Measurements from ENCODE around the gene DIP2B.
"Not testable (repeated sequence)": the region's sequence is repeated elsewhere in the genome, so short reads cannot be mapped to it uniquely, and the experiment has no call there.

Gene DIP2B

GRCh38 chr12:50677858-50678257 lies 173.1 kb downstream of the DIP2B start:
- no peaks in the 10 kb centered on the region for H3K4me1 Mint-ChIP-seq (ENCODE audit: low read depth)
- no peak overlapping the region for H3K4me3 Mint-ChIP-seq
- no peaks in the 10 kb centered on the region for H3K27me3 Mint-ChIP-seq (ENCODE audit: low read depth)

GRCh38 chr12:50678650-50679365 lies 174.0 kb downstream of the DIP2B start:
- peaks cover 35% of the 10 kb centered on the region for H3K36me3 Mint-ChIP-seq (ENCODE audit: low read depth)
- no peaks in the 10 kb centered on the region for H3K4me1 Mint-ChIP-seq (ENCODE audit: low read depth)
- H3K27ac Mint-ChIP-seq, result no peak overlapping the region
- H3K9me3 Mint-ChIP-seq, result no peaks in the 10 kb centered on the region
- no peak overlapping the region for H3K4me3 Mint-ChIP-seq
- no peak for DNase-seq (ENCODE audit: low spot score)
- H3K27me3 Mint-ChIP-seq (ENCODE audit: low read depth), result no peaks in the 10 kb centered on the region

More at GRCh38 chr12:50677858-50678257, 173.1 kb downstream of the DIP2B start:
- Mint-ChIP-seq H3K9me3 (no peaks in the 10 kb centered on the region), H3K27ac (no peak overlapping the region), H3K36me3 (ENCODE audit: low read depth) (peaks cover 35% of the 10 kb centered on the region)
- DNase-seq (ENCODE audit: low spot score), result no peak

- H3K27ac Mint-ChIP-seq, result no peak overlapping the region
- H3K36me3 Mint-ChIP-seq (ENCODE audit: low read depth), result peaks cover 34% of the 10 kb centered on the region
- DNase-seq (ENCODE audit: low spot score), result no peak
- H3K4me3 Mint-ChIP-seq, result no peak overlapping the region
- H3K27me3 Mint-ChIP-seq (ENCODE audit: low read depth), result no peaks in the 10 kb centered on the region
- H3K9me3 Mint-ChIP-seq, result no peaks in the 10 kb centered on the region
- H3K4me1 Mint-ChIP-seq (ENCODE audit: low read depth), result no peaks in the 10 kb centered on the region
Measured at GRCh38 chr12:50679612-50680011, 174.8 kb downstream of the DIP2B start.

- not testable (repeated sequence) for DNase-seq (ENCODE audit: low spot score); H3K9me3 Mint-ChIP-seq; H3K4me3 Mint-ChIP-seq; H3K4me1 Mint-ChIP-seq (ENCODE audit: low read depth); H3K27ac Mint-ChIP-seq; H3K27me3 Mint-ChIP-seq (ENCODE audit: low read depth)
- peaks cover 30% of the 10 kb centered on the region for H3K36me3 Mint-ChIP-seq (ENCODE audit: low read depth)
Measured at GRCh38 chr12:50681064-50681463, 176.3 kb downstream of the DIP2B start.

GRCh38 chr12:50685641-50686040 lies 180.9 kb downstream of the DIP2B start:
- H3K36me3 Mint-ChIP-seq (ENCODE audit: low read depth), result peaks cover 27% of the 10 kb centered on the region
- no peak overlapping the region for H3K4me3 Mint-ChIP-seq
- H3K4me1 Mint-ChIP-seq (ENCODE audit: low read depth), result peaks cover 2% of the 10 kb centered on the region
- H3K27me3 Mint-ChIP-seq (ENCODE audit: low read depth), result no peaks in the 10 kb centered on the region
- DNase-seq (ENCODE audit: low spot score), result no peak
- no peak overlapping the region for H3K27ac Mint-ChIP-seq
- no peaks in the 10 kb centered on the region for H3K9me3 Mint-ChIP-seq

GRCh38 chr12:50686406-50686805 lies 181.6 kb downstream of the DIP2B start:
- Mint-ChIP-seq H3K4me1 (ENCODE audit: low read depth) (peaks cover 2% of the 10 kb centered on the region), H3K27ac (no peak overlapping the region), H3K36me3 (ENCODE audit: low read depth) (peaks cover 29% of the 10 kb centered on the region), H3K4me3 (no peak overlapping the region), H3K9me3 (no peaks in the 10 kb centered on the region), H3K27me3 (ENCODE audit: low read depth) (no peaks in the 10 kb centered on the region)
- DNase-seq (ENCODE audit: low spot score), result no peak

GRCh38 chr12:50686976-50687375 lies 182.2 kb downstream of the DIP2B start:
- no peak overlapping the region for H3K27ac Mint-ChIP-seq
- H3K36me3 Mint-ChIP-seq (ENCODE audit: low read depth), result peaks cover 25% of the 10 kb centered on the region
- no peaks in the 10 kb centered on the region for H3K9me3 Mint-ChIP-seq
- DNase-seq (ENCODE audit: low spot score), result no peak
- H3K4me1 Mint-ChIP-seq (ENCODE audit: low read depth), result peaks cover 2% of the 10 kb centered on the region
- H3K27me3 Mint-ChIP-seq (ENCODE audit: low read depth), result no peaks in the 10 kb centered on the region
- no peak overlapping the region for H3K4me3 Mint-ChIP-seq

GRCh38 chr12:50689437-50689836 lies 184.7 kb downstream of the DIP2B start:
- no peak for DNase-seq (ENCODE audit: low spot score)
- Mint-ChIP-seq H3K9me3 (no peaks in the 10 kb centered on the region), H3K4me1 (ENCODE audit: low read depth) (peaks cover 2% of the 10 kb centered on the region), H3K36me3 (ENCODE audit: low read depth) (peaks cover 23% of the 10 kb centered on the region), H3K27ac (peak overlapping the region; percentile 55), H3K4me3 (no peak overlapping the region), H3K27me3 (ENCODE audit: low read depth) (no peaks in the 10 kb centered on the region)

- H3K27ac Mint-ChIP-seq, result no peak overlapping the region
- peaks cover 26% of the 10 kb centered on the region for H3K36me3 Mint-ChIP-seq (ENCODE audit: low read depth)
- no peak for DNase-seq (ENCODE audit: low spot score)
- no peak overlapping the region for H3K4me3 Mint-ChIP-seq
- H3K4me1 Mint-ChIP-seq (ENCODE audit: low read depth), result no peaks in the 10 kb centered on the region
- H3K27me3 Mint-ChIP-seq (ENCODE audit: low read depth), result no peaks in the 10 kb centered on the region
- H3K9me3 Mint-ChIP-seq, result no peaks in the 10 kb centered on the region
Measured at GRCh38 chr12:50690925-50691324, 186.1 kb downstream of the DIP2B start.

- Mint-ChIP-seq H3K9me3 (no peaks in the 10 kb centered on the region), H3K36me3 (ENCODE audit: low read depth) (peaks cover 40% of the 10 kb centered on the region), H3K27me3 (ENCODE audit: low read depth) (no peaks in the 10 kb centered on the region), H3K4me3 (no peak overlapping the region), H3K27ac (no peak overlapping the region), H3K4me1 (ENCODE audit: low read depth) (no peaks in the 10 kb centered on the region)
- no peak for DNase-seq (ENCODE audit: low spot score)
Measured at GRCh38 chr12:50695961-50696360, 191.2 kb downstream of the DIP2B start.

GRCh38 chr12:50696931-50697330 lies 192.1 kb downstream of the DIP2B start:
- no peak overlapping the region for H3K27ac Mint-ChIP-seq
- no peaks in the 10 kb centered on the region for H3K9me3 Mint-ChIP-seq
- no peaks in the 10 kb centered on the region for H3K4me1 Mint-ChIP-seq (ENCODE audit: low read depth)
- H3K36me3 Mint-ChIP-seq (ENCODE audit: low read depth), result peaks cover 40% of the 10 kb centered on the region
- no peak for DNase-seq (ENCODE audit: low spot score)
- no peak overlapping the region for H3K4me3 Mint-ChIP-seq
- H3K27me3 Mint-ChIP-seq (ENCODE audit: low read depth), result no peaks in the 10 kb centered on the region

GRCh38 chr12:50699154-50699553 lies 194.4 kb downstream of the DIP2B start:
- H3K4me3 Mint-ChIP-seq, result no peak overlapping the region
- no peak overlapping the region for H3K27ac Mint-ChIP-seq
- peaks cover 38% of the 10 kb centered on the region for H3K36me3 Mint-ChIP-seq (ENCODE audit: low read depth)
- H3K27me3 Mint-ChIP-seq (ENCODE audit: low read depth), result no peaks in the 10 kb centered on the region
- no peaks in the 10 kb centered on the region for H3K9me3 Mint-ChIP-seq
- no peak for DNase-seq (ENCODE audit: low spot score)
- no peaks in the 10 kb centered on the region for H3K4me1 Mint-ChIP-seq (ENCODE audit: low read depth)

- peaks cover 43% of the 10 kb centered on the region for H3K36me3 Mint-ChIP-seq (ENCODE audit: low read depth)
- no peaks in the 10 kb centered on the region for H3K4me1 Mint-ChIP-seq (ENCODE audit: low read depth)
- no peaks in the 10 kb centered on the region for H3K9me3 Mint-ChIP-seq
- no peaks in the 10 kb centered on the region for H3K27me3 Mint-ChIP-seq (ENCODE audit: low read depth)
- H3K27ac Mint-ChIP-seq, result no peak overlapping the region
- no peak for DNase-seq (ENCODE audit: low spot score)
- no peak overlapping the region for H3K4me3 Mint-ChIP-seq
Measured at GRCh38 chr12:50699940-50700339, 195.2 kb downstream of the DIP2B start.

- no peaks in the 10 kb centered on the region for H3K4me1 Mint-ChIP-seq (ENCODE audit: low read depth)
- H3K36me3 Mint-ChIP-seq (ENCODE audit: low read depth), result peaks cover 33% of the 10 kb centered on the region
- H3K9me3 Mint-ChIP-seq, result no peaks in the 10 kb centered on the region
- no peak overlapping the region for H3K4me3 Mint-ChIP-seq
- no peak overlapping the region for H3K27ac Mint-ChIP-seq
- no peak for DNase-seq (ENCODE audit: low spot score)
- H3K27me3 Mint-ChIP-seq (ENCODE audit: low read depth), result no peaks in the 10 kb centered on the region
Measured at GRCh38 chr12:50706606-50707005, 201.8 kb downstream of the DIP2B start.

- H3K27me3 Mint-ChIP-seq (ENCODE audit: low read depth), result no peaks in the 10 kb centered on the region
- no peak overlapping the region for H3K4me3 Mint-ChIP-seq
- DNase-seq (ENCODE audit: low spot score), result no peak
- H3K36me3 Mint-ChIP-seq (ENCODE audit: low read depth), result peaks cover 39% of the 10 kb centered on the region
- no peaks in the 10 kb centered on the region for H3K4me1 Mint-ChIP-seq (ENCODE audit: low read depth)
- no peaks in the 10 kb centered on the region for H3K9me3 Mint-ChIP-seq
- H3K27ac Mint-ChIP-seq, result no peak overlapping the region
Measured at GRCh38 chr12:50707396-50707795, 202.6 kb downstream of the DIP2B start.

All from T-helper 2 cell treated with Interferon-gamma antibody and Interleukin-4, amounts not matched to agents 5 μg/mL and 100 μg/mL, for 36 hours (primary cell).